ENCODE measurements around the gene GPR158. TPM values are rescaled to one million over a fixed set of nuclear protein-coding genes. Genes with fewer than 3 reads are reported as not detected.
A peak's percentile ranks its signal among the peaks of the same experiment; 100 is the strongest.

GPR158 gene
- total RNA-seq, 1 donor from 2014 or later: 5.3 TPM

GRCh38 chr10:25393621-25394020 is 218.8 kb downstream of the GPR158 start:
- DNase-seq (ENCODE audit: low spot score): no peak

- DNase-seq (ENCODE audit: low spot score): no peak
These were observed 223.9 kb downstream of the GPR158 start for GRCh38 chr10:25398680-25399079.

GRCh38 chr10:25405871-25406270 is 231.1 kb downstream of the GPR158 start:
- DNase-seq (ENCODE audit: low spot score): no peak

- no peak for DNase-seq (ENCODE audit: low spot score)
These were observed 242.8 kb downstream of the GPR158 start for GRCh38 chr10:25417611-25418010.

GRCh38 chr10:25425776-25426175 is 251.0 kb downstream of the GPR158 start:
- DNase-seq (ENCODE audit: low spot score): no peak

GRCh38 chr10:25436431-25436830 is 261.6 kb downstream of the GPR158 start:
- no peak for DNase-seq (ENCODE audit: low spot score)

- DNase-seq (ENCODE audit: low spot score): no peak
These were observed 266.5 kb downstream of the GPR158 start for GRCh38 chr10:25441270-25441669.

GRCh38 chr10:25444266-25444665 is 269.5 kb downstream of the GPR158 start:
- DNase-seq (ENCODE audit: low spot score): no peak

GRCh38 chr10:25451401-25451800 is 276.6 kb downstream of the GPR158 start:
- no peak for DNase-seq (ENCODE audit: low spot score)

GRCh38 chr10:25453619-25454018 is 278.8 kb downstream of the GPR158 start:
- no peak for DNase-seq (ENCODE audit: low spot score)

- peak; percentile 26 for DNase-seq (ENCODE audit: low spot score)
These were observed 281.3 kb downstream of the GPR158 start for GRCh38 chr10:25455980-25456567.

GRCh38 chr10:25457552-25457951 is 282.8 kb downstream of the GPR158 start:
- DNase-seq (ENCODE audit: low spot score): peak; percentile 39

GRCh38 chr10:25465582-25466372 is 291.0 kb downstream of the GPR158 start:
- no peak for DNase-seq (ENCODE audit: low spot score)

- peak; percentile 3 for DNase-seq (ENCODE audit: low spot score)
These were observed 293.1 kb downstream of the GPR158 start for GRCh38 chr10:25467881-25468280.

GRCh38 chr10:25481467-25481866 is 306.7 kb downstream of the GPR158 start:
- no peak for DNase-seq (ENCODE audit: low spot score)

GRCh38 chr10:25483999-25484398 is 309.2 kb downstream of the GPR158 start:
- no peak for DNase-seq (ENCODE audit: low spot score)

GRCh38 chr10:25487266-25487665 is 312.5 kb downstream of the GPR158 start:
- no peak for DNase-seq (ENCODE audit: low spot score)

GRCh38 chr10:25492040-25492439 is 317.2 kb downstream of the GPR158 start:
- DNase-seq (ENCODE audit: low spot score): no peak

- no peak for DNase-seq (ENCODE audit: low spot score)
These were observed 317.9 kb downstream of the GPR158 start for GRCh38 chr10:25492680-25493079.

- DNase-seq (ENCODE audit: low spot score): peak; percentile 97
These were observed 318.5 kb downstream of the GPR158 start for GRCh38 chr10:25493122-25493893.

GRCh38 chr10:25497246-25497645 is 322.4 kb downstream of the GPR158 start:
- no peak for DNase-seq (ENCODE audit: low spot score)

- DNase-seq (ENCODE audit: low spot score): no peak
These were observed 323.8 kb downstream of the GPR158 start for GRCh38 chr10:25498645-25499044.

- DNase-seq (ENCODE audit: low spot score): peak; percentile 96
These were observed 327.1 kb downstream of the GPR158 start for GRCh38 chr10:25501912-25502311.
